Measurements from ENCODE around the gene CCDC34. TPM values are rescaled to one million over a fixed set of nuclear protein-coding genes. Genes with fewer than 3 reads are reported as not detected.
"Not testable (repeated sequence)": the region's sequence is repeated elsewhere in the genome, so short reads cannot be mapped to it uniquely, and the experiment has no call there.

The CCDC34 gene
- total RNA-seq, 1 experiment from 2014 or later, result 10.1 TPM

GRCh38 chr11:27327064-27327463 is 36.0 kb downstream of the CCDC34 start:
- not testable (repeated sequence) for DNase-seq (ENCODE audit: low spot score)

- not testable (repeated sequence) for DNase-seq (ENCODE audit: low spot score)
Observed at GRCh38 chr11:27322196-27322595, 40.8 kb downstream of the CCDC34 start.

- DNase-seq (ENCODE audit: low spot score), result peak; percentile 61
Observed at GRCh38 chr11:27321340-27321739, 41.7 kb downstream of the CCDC34 start.

- DNase-seq (ENCODE audit: low spot score), result peak; percentile 47
Observed at GRCh38 chr11:27319072-27319471, 43.9 kb downstream of the CCDC34 start.

- DNase-seq (ENCODE audit: low spot score), result no peak
Observed at GRCh38 chr11:27317751-27318150, 45.3 kb downstream of the CCDC34 start.

- DNase-seq (ENCODE audit: low spot score), result no peak
Observed at GRCh38 chr11:27315836-27316235, 47.2 kb downstream of the CCDC34 start.

GRCh38 chr11:27313157-27313821 is 49.7 kb downstream of the CCDC34 start:
- no peak for DNase-seq (ENCODE audit: low spot score)

DNA sequence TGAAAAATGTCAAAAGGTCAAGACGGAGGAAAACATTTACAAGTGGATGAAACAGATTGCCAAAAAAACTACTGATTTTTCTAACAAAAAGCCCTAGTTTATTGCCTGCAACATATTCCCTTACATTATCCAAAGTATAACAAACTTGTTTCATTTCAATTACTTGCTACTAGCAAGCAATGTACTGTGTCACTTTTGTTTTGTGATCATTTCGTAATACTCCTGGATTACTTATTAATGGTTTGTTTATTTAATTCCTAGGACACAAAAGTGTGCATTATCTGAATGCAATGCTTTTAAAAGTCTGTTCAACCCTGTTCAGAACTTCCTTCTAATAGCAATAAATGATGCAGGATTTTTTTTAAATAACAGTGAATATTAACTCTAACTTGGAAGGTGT is 50.9 kb downstream of the CCDC34 start:
- peak; percentile 82 for DNase-seq (ENCODE audit: low spot score)

DNA sequence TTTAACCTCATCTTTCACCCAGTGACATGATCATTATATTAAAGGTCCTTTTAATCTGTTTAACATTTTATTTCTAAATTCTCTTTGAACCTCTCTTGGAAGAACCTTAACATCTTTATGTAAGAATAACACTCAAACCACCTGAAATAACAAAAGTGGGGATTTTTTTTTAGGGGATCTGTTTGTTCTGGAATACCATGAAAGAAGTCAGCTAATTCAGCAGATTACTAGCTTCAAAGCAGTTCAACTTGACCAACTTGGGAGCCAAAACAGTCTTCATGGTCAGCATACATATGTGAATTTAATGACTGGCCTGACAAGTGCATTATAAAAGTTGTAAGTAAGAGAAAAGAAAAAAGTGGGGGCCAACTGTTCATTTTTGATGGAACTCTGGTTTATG is 52.3 kb downstream of the CCDC34 start:
- no peak for DNase-seq (ENCODE audit: low spot score)

DNA sequence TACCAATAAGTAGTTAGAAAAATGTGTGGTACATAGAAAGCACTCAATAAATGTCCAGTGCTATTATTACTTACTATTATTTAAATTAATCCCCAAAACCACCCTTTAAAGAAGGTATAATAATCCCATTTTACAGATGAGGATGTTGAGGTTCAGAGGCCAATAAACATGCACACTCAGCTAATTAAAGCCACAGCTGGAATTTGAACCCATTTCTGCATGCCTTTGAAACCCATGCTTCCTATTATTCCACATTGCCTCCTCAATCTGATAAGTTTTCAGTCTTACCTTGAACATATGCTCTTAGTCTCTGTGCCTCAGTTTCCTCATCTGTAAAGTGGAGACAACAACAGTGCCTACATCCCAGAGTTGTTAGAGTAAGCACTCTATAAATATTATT is 52.8 kb downstream of the CCDC34 start:
- DNase-seq (ENCODE audit: low spot score), result no peak

DNA sequence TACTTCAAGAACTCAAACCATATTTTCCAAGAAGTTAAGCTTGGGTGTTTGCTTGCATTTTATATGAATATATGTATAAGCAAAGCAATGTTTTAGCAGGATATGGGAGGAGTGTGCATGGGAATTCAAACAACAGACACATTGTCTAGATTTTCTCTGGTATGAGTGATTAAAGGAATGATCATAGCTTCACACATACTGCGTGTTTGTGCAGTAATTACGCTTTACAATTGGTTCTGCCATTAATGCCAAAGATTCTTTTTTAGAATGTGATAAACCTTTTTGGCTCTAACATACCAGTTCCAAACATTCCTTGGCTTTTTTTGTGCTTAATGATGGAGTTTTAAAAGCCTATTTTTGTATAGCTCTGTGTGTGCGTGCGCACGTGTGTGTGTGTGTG is 54.0 kb downstream of the CCDC34 start:
- no peak for DNase-seq (ENCODE audit: low spot score)

DNA sequence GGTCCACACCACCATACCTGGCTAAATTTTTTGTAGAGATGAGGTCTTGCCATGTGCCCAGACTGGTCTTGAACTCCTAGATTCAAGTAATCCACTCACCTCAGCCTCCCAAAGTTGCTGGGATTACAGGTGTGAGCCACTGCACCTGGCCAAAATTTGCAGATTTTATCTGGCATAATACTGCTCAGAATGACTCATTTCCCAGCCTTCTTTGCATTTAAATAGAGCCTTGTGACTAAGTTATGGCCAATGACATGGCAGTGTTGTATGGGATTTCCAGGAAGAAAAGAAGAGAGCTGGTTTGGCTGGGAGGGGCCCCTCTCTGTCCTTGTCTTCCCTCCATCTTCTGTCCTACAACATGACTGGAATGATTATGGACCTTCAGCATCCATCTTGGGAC is 55.8 kb downstream of the CCDC34 start:
- DNase-seq (ENCODE audit: low spot score), result no peak

DNA sequence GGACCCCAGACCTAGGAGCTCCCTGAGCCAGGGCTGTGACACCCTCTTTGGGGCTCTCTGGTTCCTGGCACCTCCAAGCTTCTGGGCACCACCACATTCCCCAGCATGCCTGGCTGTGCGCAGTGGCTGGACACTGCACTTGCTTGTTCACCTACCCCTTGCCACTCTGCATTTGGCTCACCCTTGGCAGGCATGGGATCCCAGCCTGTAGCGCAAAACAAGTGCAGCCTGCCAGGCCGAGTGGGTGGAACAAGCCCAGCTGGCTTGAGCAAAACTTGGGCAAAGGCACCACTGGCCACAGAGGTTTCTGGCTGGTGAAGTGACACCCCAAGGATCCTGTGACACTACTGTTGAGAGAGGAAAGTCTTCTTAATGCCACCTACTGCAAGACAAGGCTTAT is 57.3 kb downstream of the CCDC34 start:
- no peak for DNase-seq (ENCODE audit: low spot score)

- no peak for DNase-seq (ENCODE audit: low spot score)
Observed at GRCh38 chr11:27304514-27304913, 58.5 kb downstream of the CCDC34 start.

- no peak for DNase-seq (ENCODE audit: low spot score)
Observed at GRCh38 chr11:27303903-27304302, 59.1 kb downstream of the CCDC34 start.

DNA sequence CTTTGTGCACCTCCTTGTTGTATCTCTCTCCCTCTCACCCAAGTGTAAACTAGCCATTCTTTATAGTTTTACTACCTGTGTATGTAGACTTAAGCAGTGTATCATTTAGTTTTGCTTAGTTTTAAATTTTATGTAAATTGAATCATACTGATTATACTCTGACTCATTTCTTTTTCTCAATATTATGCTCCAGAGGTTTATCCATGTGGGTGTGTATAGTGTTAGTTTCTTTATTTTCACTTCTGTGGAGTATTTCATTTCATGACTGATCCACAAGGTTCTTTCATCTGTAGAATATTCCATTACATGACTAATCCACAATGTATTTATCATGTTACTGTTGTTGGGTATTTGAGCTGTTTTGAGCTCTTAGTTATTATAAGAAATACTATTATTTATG is 62.0 kb downstream of the CCDC34 start:
- DNase-seq (ENCODE audit: low spot score), result no peak

- no peak for DNase-seq (ENCODE audit: low spot score)
Observed at GRCh38 chr11:27297616-27298015, 65.4 kb downstream of the CCDC34 start.

GRCh38 chr11:27296497-27296896 is 66.5 kb downstream of the CCDC34 start:
- peak; percentile 85 for DNase-seq (ENCODE audit: low spot score)

- no peak for DNase-seq (ENCODE audit: low spot score)
Observed at GRCh38 chr11:27295928-27296327, 67.1 kb downstream of the CCDC34 start.

GRCh38 chr11:27294654-27295053 is 68.4 kb downstream of the CCDC34 start:
- no peak for DNase-seq (ENCODE audit: low spot score)

- DNase-seq (ENCODE audit: low spot score), result no peak
Observed at GRCh38 chr11:27293515-27294417, 69.2 kb downstream of the CCDC34 start.

GRCh38 chr11:27292637-27293010 is 70.4 kb downstream of the CCDC34 start:
- no peak for DNase-seq (ENCODE audit: low spot score)

Data from HT-29 (cell line).